K562 (cell line): ENCODE results near the gene EPS8L1. TPM values are rescaled to one million over a fixed set of nuclear protein-coding genes. Genes with fewer than 3 reads are reported as not detected.
A peak's percentile ranks its signal among the peaks of the same experiment; 100 is the strongest.

Experiments
- ATAC-seq: fragments of 200-7000 bp; cut with Tn5 transposase; 3 replicates; pipeline ENCODE4 v1.9.1; 2020; ENCODE audit warnings: moderate library complexity
- BruUV-seq: library from RNA; stranded (reverse); fragments of 400-500 nt; replicated peaks from 2 replicates; lab custom pipeline; 2021; lab: Mats Ljungman, UMichigan
- CTCF ChIA-PET: fragments of 300-600 bp; formaldehyde crosslinking; extraction: SDS; loops from one replicate; lab custom pipeline; 2021; ENCODE audit warnings: low intra/inter-chr PET ratio; lab: Yijun Ruan, JAX
- POLR2A ChIA-PET: fragments of 300-600, 350-650 bp; sonication (Branson Sonifier 250); formaldehyde crosslinking; extraction: SDS; loops from one replicate; lab custom pipeline; 2021; ENCODE audit warnings: antibody characterized with exemption, inconsistent platforms; lab: Yijun Ruan, JAX
- DNase-seq, 4 experiments: peaks; one replicate each; pipeline versions ENCODE4 v3.0.0 to v3.0.0-alpha.2; 2011 to 2018; ENCODE audit warnings: low spot score in 3 of 4, mixed read lengths in 3 of 4; ENCODE audit errors: extremely low read depth in 1 of 4
- FAIRE-seq: peaks from 2 replicates; lab custom pipeline; 2011; peaks lifted over from hg19 to GRCh38; lab: Jason Lieb, UNC
- H2AFZ ChIP-seq: 2 replicates; pipeline ENCODE4 v1.6.0; 2011; ENCODE audit warnings: low read depth, low read length, control low read depth, inconsistent platforms
- H3K27ac ChIP-seq: fragments of 200-600 bp; 3 replicates; pipeline ENCODE4 v1.8.0; 2011; ENCODE audit warnings: low read depth, mild to moderate bottlenecking, control low read depth, inconsistent platforms, low read length, moderate library complexity, mixed read lengths; ENCODE audit errors: extremely low read depth
- H3K27me3 ChIP-seq, 2 experiments: fragments of 300-600 bp in 1 of 2; 2 replicates in 1 of 2; 3 replicates in 1 of 2; pipeline versions ENCODE4 v1.6.0 to v1.8.0; 2011; ENCODE audit warnings: inconsistent platforms in 2 of 2, low read length in 2 of 2, mild to moderate bottlenecking in 1 of 2, mixed read lengths in 1 of 2, moderate library complexity in 1 of 2; ENCODE audit not compliant: control insufficient read depth in 2 of 2, insufficient read depth in 2 of 2
- H3K36me3 ChIP-seq: fragments of 300-600 bp; 3 replicates; pipeline ENCODE4 v1.8.0; 2011; ENCODE audit warnings: mild to moderate bottlenecking, low read length, inconsistent platforms; ENCODE audit not compliant: control insufficient read depth, insufficient read depth
- H3K4me1 ChIP-seq, 2 experiments: fragments of 200-600 bp in 1 of 2; replicated peaks in 1 of 2; 2 replicates in 1 of 2; 3 replicates in 1 of 2; pipeline versions ENCODE4 v1.5.1 to v1.8.0; 2011; ENCODE audit warnings: inconsistent platforms in 2 of 2, low read length in 2 of 2, mild to moderate bottlenecking in 1 of 2, mixed read lengths in 1 of 2, moderate library complexity in 1 of 2; ENCODE audit not compliant: control insufficient read depth in 2 of 2, insufficient read depth in 2 of 2
- H3K4me2 ChIP-seq: 2 replicates; pipeline ENCODE4 v1.6.1; 2011; ENCODE audit warnings: low read length, control low read depth, inconsistent platforms, mixed read lengths; ENCODE audit not compliant: insufficient read depth
- H3K4me3 ChIP-seq: fragments of 200-600 bp; sonication (generic), shearing (Covaris generic); 2 replicates; pipeline ENCODE4 v1.5.1; 2016; ENCODE audit warnings: control low read depth, inconsistent platforms
- H3K79me2 ChIP-seq: fragments of 200-600 bp; 3 replicates; pipeline ENCODE4 v1.8.0; 2011; ENCODE audit warnings: low read length, inconsistent platforms; ENCODE audit not compliant: control insufficient read depth, insufficient read depth
- H3K9ac ChIP-seq, 2 experiments: 2 replicates each; pipeline versions ENCODE4 v1.6.0 to v1.6.1; 2011; ENCODE audit warnings: low read depth in 2 of 2, low read length in 2 of 2, control low read depth in 1 of 2, inconsistent platforms in 1 of 2, mild to moderate bottlenecking in 1 of 2, mixed read lengths in 1 of 2; ENCODE audit not compliant: insufficient read depth in 1 of 2
- H3K9me1 ChIP-seq: one replicate; pipeline ENCODE4 v1.6.0; 2011; ENCODE audit warnings: inconsistent platforms, mild to moderate bottlenecking, low read length, moderate library complexity; ENCODE audit not compliant: control insufficient read depth, insufficient read depth
- H3K9me3 ChIP-seq: replicated peaks from 2 replicates; pipeline ENCODE4 v1.5.1; 2011; ENCODE audit warnings: low read depth, low read length, inconsistent platforms; ENCODE audit not compliant: control insufficient read depth, insufficient read depth
- H4K20me1 ChIP-seq: replicated peaks from 2 replicates; pipeline ENCODE4 v1.6.1; 2011; ENCODE audit warnings: low read length, inconsistent platforms, mixed read lengths; ENCODE audit not compliant: control insufficient read depth, insufficient read depth
- CBX8 ChIP-seq: fragments of 200-600 bp; sonication (generic); IDR thresholded peaks from 2 replicates; pipeline ENCODE4 v1.6.1; 2012; ENCODE audit warnings: borderline replicate concordance, mixed run types, low read depth, mild to moderate bottlenecking, moderate library complexity, mixed read lengths, low read length, control low read depth, inconsistent platforms; ENCODE audit not compliant: poor library complexity, severe bottlenecking; ENCODE audit errors: extremely low read depth
- EWSR1 ChIP-seq: fragments of 450-650 bp; IDR thresholded peaks from 2 replicates; pipeline ENCODE4 v1.6.1; 2018; ENCODE audit warnings: borderline replicate concordance, mild to moderate bottlenecking, low read depth, moderate library complexity; ENCODE audit not compliant: partially characterized antibody
- GATAD2A ChIP-seq: fragments of 450-650 bp; IDR thresholded peaks from 2 replicates; pipeline ENCODE4 v1.6.1; 2017
- MEF2A ChIP-seq: IDR thresholded peaks from 2 replicates; pipeline ENCODE4 v1.6.1; 2011; ENCODE audit warnings: low read depth, mild to moderate bottlenecking, low read length, moderate library complexity; ENCODE audit not compliant: control insufficient read depth
- NCOR1 ChIP-seq: fragments of 450-650 bp; IDR thresholded peaks from 2 replicates; pipeline ENCODE4 v1.6.1; 2016; ENCODE audit warnings: mild to moderate bottlenecking, moderate library complexity
- NELFE ChIP-seq: IDR thresholded peaks from 2 replicates; pipeline ENCODE4 v1.6.1; 2011; ENCODE audit warnings: mild to moderate bottlenecking; ENCODE audit not compliant: insufficient read depth, insufficient read length
- NONO ChIP-seq, 2 experiments: fragments of 200-400 bp in 1 of 2; fragments of 450-650 bp in 1 of 2; formaldehyde crosslinking in 1 of 2; IDR thresholded peaks; 2 replicates each; pipeline ENCODE4 v1.6.1; 2017; ENCODE audit warnings: low read depth in 2 of 2, mild to moderate bottlenecking in 2 of 2, moderate library complexity in 2 of 2, low read length in 1 of 2
- POLR2A ChIP-seq: fragments of 450-650 bp; conservative IDR thresholded peaks from 2 replicates; pipeline ENCODE4 v1.6.1; 2016
- SPI1 ChIP-seq: IDR thresholded peaks from 2 replicates; pipeline ENCODE4 v1.6.1; 2011; ENCODE audit warnings: low read depth, low read length, control low read depth, borderline replicate concordance
- WHSC1 ChIP-seq: IDR thresholded peaks from one replicate; pipeline ENCODE4 v1.6.1; 2012; ENCODE audit warnings: low read length, control low read depth, inconsistent platforms
- ZBTB17 ChIP-seq: fragments of 450-650 bp; formaldehyde crosslinking; IDR thresholded peaks from 2 replicates; pipeline ENCODE4 v1.4.0; 2020; ENCODE audit warnings: mild to moderate bottlenecking
- ZKSCAN8 ChIP-seq: fragments of 200-800 bp; sonication (Bioruptor generic); IDR thresholded peaks from 2 replicates; pipeline ENCODE4 v1.6.1; 2016; ENCODE audit warnings: missing genetic modification characterization, missing compliant biosample characterization
- ZNF134 ChIP-seq: fragments of 250-450 bp; sonication (Bioruptor Pico); conservative IDR thresholded peaks from 2 replicates; pipeline ENCODE4 v1.4.0; 2020
- ZNF175 ChIP-seq: fragments of 200-800 bp; sonication (Bioruptor generic); IDR thresholded peaks from 2 replicates; pipeline ENCODE4 v1.6.1; 2016; ENCODE audit warnings: low read depth, mild to moderate bottlenecking, missing genetic modification characterization, missing compliant biosample characterization
- ZNF41 ChIP-seq: fragments of 250-450 bp; sonication (Bioruptor Pico); conservative IDR thresholded peaks from 2 replicates; pipeline ENCODE4 v1.4.0; 2020; ENCODE audit warnings: mild to moderate bottlenecking
- WGBS: fragments of 100-300 bp; shearing (Covaris generic); methylation state at CpG from one replicate; pipeline ENCODE4 v1.1.6; 2016; ENCODE audit warnings: low coverage, mixed read lengths; ENCODE audit not compliant: insufficient coverage; ENCODE audit errors: missing lambda C conversion rate; 5-methylcytosine and 5-hydroxymethylcytosine counted together
- in situ Hi-C: fragments of 300-500 bp; cut with MboI; formaldehyde crosslinking; loops from 4 replicates; pipeline ENCODE4 v1.15.0; 2018; ENCODE audit warnings: inconsistent platforms, mixed read lengths
- intact Hi-C: fragments of 100-400 bp; cut with micrococcal nuclease; formaldehyde crosslinking; loops from 2 replicates; pipeline ENCODE4 v1.14.2; 2022
- polyA plus RNA-seq, 8 experiments: library from polyadenylated mRNA; depleted of rRNA in 4 of 8; stranded (reverse) in 5 of 8; unstranded in 3 of 8; fragments of >200 nt; fragmentation: Nextera tagmentation in 2 of 8; fragmentation: Illumina TruSeq in 1 of 8; extraction: Ambion mirVana in 2 of 8; extraction: Trizol in 1 of 8; gene quantifications; 2 replicates each; pipeline versions ENCODE4 v1.2.1 to v1.2.3, GENCODE V29; 2011 to 2014; ENCODE audit warnings: inconsistent platforms in 1 of 8, missing spikeins in 1 of 8
- total RNA-seq, 7 experiments: library from RNA; depleted of rRNA in 6 of 7; stranded (reverse); fragments of >200 nt in 6 of 7; fragmentation: Illumina TruSeq in 2 of 7; extraction: Trizol in 2 of 7; gene quantifications; 2 replicates each; pipeline versions ENCODE4 v1.2.1 to v1.2.3, GENCODE V29; 2011 to 2021; ENCODE audit warnings: low replicate concordance in 1 of 7
- TF ChIP-seq, protein P1 (sequence below): fragments of 450-650 bp; IDR thresholded peaks from 2 replicates; pipeline ENCODE4 v1.6.1; 2016; ENCODE audit warnings: low read depth

Gene EPS8L1
- total and polyA plus RNA-seq, 9 of the 15 experiments (the other 6 are each of a cell fraction or from before 2014, with no cell fraction given) = 0.35 to 22.1 (median 11.9) TPM

DNA sequence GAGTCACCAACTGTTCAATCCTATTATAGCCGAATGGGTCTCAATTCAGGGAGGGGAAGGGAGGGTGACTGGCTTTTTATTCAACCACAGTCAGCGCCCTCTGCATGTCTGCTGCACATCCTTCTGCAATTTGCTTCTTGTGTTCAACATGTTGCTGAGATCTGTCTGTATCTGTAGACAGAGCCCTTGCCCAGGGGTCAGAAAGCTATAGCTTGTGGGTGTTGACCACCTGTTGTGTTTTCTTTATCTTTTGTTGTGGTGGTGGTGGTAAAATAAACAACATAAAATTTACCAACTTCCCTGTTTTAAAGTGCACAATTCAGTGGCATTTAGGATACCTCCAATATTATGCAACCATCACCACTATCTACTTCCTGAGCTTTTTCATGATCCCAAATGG, 29.6 kb downstream of the EPS8L1 start:
- ChIA-PET POLR2A (interaction anchor here (1.3 kb wide), 1 partner anchor 10 kb away, joined by 3 read pairs; no protein-coding TSS in a partner anchor), CTCF (no interaction called here)
- Histone ChIP-seq H3K4me3 (no peak overlapping the region), H3K27me3 (no peaks in the 10 kb centered on the region), H3K79me2 (peaks cover 19% of the 10 kb centered on the region), H3K4me1 (peaks cover 2 to 18% of the 10 kb centered on the region in 2 experiments; a peak in 3 of 5 replicates), H3K9me1 (peaks cover under 1% of the 10 kb centered on the region), H4K20me1 (peaks cover 4% of the 10 kb centered on the region; the same call in 1 of the 2 replicates), H3K36me3 (peaks cover 64% of the 10 kb centered on the region; the same call in 2 of the 3 replicates), H3K9ac (no peak overlapping the region), H3K9me3 (no peaks in the 10 kb centered on the region), H3K4me2 (no peak overlapping the region), H3K27ac (no peak overlapping the region), H2AFZ (no peak overlapping the region)
- in situ Hi-C loops = no loop called here
- WGBS = 60% methylated on average over 2 of the region's 2 CpGs
- no TSS peak for BruUV-seq
- intact Hi-C loops = no loop called here
- DNase-seq (no peak), FAIRE-seq (peak; percentile 6), ATAC-seq (0 out of 3 replicates have a peak, but pooled peaks have one; percentile 20)
- TF ChIP-seq NELFE = no peak
- TF ChIP-seq ZNF134 (CRISPR knock-in tag) = no peak
- TF ChIP-seq SPI1 = no peak
- no peak for TF ChIP-seq CBX8
- TF ChIP-seq NONO (IDR thresholded peaks at IDR 0.05; ENCODE audit: low read depth in 2 of 2, low read length in 1 of 2) = no peak
- TF ChIP-seq POLR2A = no peak
- TF ChIP-seq, protein P1, sequence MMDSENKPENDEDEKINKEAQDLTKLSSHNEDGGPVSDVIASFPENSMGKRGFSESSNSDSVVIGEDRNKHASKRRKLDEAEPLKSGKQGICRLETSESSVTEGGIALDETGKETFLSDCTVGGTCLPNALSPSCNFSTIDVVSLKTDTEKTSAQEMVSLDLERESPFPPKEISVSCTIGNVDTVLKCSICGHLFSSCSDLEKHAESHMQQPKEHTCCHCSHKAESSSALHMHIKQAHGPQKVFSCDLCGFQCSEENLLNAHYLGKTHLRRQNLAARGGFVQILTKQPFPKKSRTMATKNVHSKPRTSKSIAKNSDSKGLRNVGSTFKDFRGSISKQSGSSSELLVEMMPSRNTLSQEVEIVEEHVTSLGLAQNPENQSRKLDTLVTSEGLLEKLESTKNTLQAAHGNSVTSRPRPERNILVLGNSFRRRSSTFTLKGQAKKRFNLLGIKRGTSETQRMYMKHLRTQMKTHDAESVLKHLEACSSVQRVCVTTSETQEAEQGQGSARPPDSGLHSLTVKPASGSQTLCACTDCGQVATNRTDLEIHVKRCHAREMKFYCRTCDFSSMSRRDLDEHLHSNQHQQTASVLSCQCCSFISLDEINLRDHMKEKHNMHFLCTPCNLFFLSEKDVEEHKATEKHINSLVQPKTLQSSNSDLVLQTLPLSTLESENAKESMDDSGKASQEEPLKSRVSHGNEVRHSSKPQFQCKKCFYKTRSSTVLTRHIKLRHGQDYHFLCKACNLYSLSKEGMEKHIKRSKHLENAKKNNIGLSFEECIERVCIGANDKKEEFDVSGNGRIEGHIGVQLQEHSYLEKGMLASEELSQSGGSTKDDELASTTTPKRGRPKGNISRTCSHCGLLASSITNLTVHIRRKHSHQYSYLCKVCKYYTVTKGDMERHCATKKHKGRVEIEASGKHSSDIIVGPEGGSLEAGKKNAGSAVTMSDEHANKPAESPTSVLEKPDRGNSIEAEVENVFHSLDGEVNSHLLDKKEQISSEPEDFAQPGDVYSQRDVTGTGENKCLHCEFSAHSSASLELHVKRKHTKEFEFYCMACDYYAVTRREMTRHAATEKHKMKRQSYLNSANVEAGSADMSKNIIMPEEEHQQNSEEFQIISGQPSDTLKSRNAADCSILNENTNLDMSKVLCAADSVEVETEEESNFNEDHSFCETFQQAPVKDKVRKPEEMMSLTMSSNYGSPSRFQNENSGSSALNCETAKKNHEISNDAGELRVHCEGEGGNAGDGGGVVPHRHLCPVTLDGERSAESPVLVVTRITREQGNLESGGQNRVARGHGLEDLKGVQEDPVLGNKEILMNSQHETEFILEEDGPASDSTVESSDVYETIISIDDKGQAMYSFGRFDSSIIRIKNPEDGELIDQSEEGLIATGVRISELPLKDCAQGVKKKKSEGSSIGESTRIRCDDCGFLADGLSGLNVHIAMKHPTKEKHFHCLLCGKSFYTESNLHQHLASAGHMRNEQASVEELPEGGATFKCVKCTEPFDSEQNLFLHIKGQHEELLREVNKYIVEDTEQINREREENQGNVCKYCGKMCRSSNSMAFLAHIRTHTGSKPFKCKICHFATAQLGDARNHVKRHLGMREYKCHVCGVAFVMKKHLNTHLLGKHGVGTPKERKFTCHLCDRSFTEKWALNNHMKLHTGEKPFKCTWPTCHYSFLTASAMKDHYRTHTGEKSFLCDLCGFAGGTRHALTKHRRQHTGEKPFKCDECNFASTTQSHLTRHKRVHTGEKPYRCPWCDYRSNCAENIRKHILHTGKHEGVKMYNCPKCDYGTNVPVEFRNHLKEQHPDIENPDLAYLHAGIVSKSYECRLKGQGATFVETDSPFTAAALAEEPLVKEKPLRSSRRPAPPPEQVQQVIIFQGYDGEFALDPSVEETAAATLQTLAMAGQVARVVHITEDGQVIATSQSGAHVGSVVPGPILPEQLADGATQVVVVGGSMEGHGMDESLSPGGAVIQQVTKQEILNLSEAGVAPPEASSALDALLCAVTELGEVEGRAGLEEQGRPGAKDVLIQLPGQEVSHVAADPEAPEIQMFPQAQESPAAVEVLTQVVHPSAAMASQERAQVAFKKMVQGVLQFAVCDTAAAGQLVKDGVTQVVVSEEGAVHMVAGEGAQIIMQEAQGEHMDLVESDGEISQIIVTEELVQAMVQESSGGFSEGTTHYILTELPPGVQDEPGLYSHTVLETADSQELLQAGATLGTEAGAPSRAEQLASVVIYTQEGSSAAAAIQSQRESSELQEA = no peak
- no peak for TF ChIP-seq ZKSCAN8 (CRISPR knock-in tag)
- no peak for TF ChIP-seq ZBTB17
- no peak for TF ChIP-seq MEF2A
- TF ChIP-seq ZNF41 (CRISPR knock-in tag) = no peak
- no peak for TF ChIP-seq EWSR1
- no peak for TF ChIP-seq NCOR1
- TF ChIP-seq ZNF175 (CRISPR knock-in tag) = no peak
- TF ChIP-seq WHSC1 = no peak
- TF ChIP-seq GATAD2A = no peak
